Measurements from ENCODE around the gene KRT77.
A peak's percentile ranks its signal among the peaks of the same experiment; 100 is the strongest.

KRT77 gene

GRCh38 chr12:52741375-52742195 is 38.3 kb upstream of the KRT77 start:
- Histone ChIP-seq H3K27ac (ENCODE audit: insufficient read depth, low read length, poor library complexity, severe bottlenecking) (no peak overlapping the region), H3K4me1 (ENCODE audit: control insufficient read depth, insufficient read depth, low read length, poor library complexity, severe bottlenecking) (no peaks in the 10 kb centered on the region), H3K4me3 (ENCODE audit: insufficient read depth, low read depth, low read length, poor library complexity, severe bottlenecking) (no peak overlapping the region), H3K36me3 (ENCODE audit: control insufficient read depth, insufficient read depth, low read length) (no peaks in the 10 kb centered on the region), H3K27me3 (replicated peaks; ENCODE audit: control insufficient read depth, insufficient read depth, low read length, poor library complexity, severe bottlenecking) (no peaks in the 10 kb centered on the region), H3K9me3 (ENCODE audit: control insufficient read depth, low read length) (no peaks in the 10 kb centered on the region)
- DNase-seq: peak in 1 of 3 donors; percentile 8

- Histone ChIP-seq H3K27me3 (replicated peaks; ENCODE audit: control insufficient read depth, insufficient read depth, low read length, poor library complexity, severe bottlenecking) (no peaks in the 10 kb centered on the region), H3K9me3 (ENCODE audit: control insufficient read depth, low read length) (no peaks in the 10 kb centered on the region), H3K27ac (ENCODE audit: insufficient read depth, low read length, poor library complexity, severe bottlenecking) (no peak overlapping the region), H3K4me1 (ENCODE audit: control insufficient read depth, insufficient read depth, low read length, poor library complexity, severe bottlenecking) (no peaks in the 10 kb centered on the region), H3K36me3 (ENCODE audit: control insufficient read depth, insufficient read depth, low read length) (no peaks in the 10 kb centered on the region), H3K4me3 (ENCODE audit: insufficient read depth, low read depth, low read length, poor library complexity, severe bottlenecking) (no peak overlapping the region)
- DNase-seq: no peak
Measured at GRCh38 chr12:52740584-52740983, 37.3 kb upstream of the KRT77 start.

GRCh38 chr12:52739963-52740362 is 36.6 kb upstream of the KRT77 start:
- H3K9me3 ChIP-seq (ENCODE audit: control insufficient read depth, low read length): no peaks in the 10 kb centered on the region
- H3K27ac ChIP-seq (ENCODE audit: insufficient read depth, low read length, poor library complexity, severe bottlenecking): no peak overlapping the region
- DNase-seq: no peak
- no peaks in the 10 kb centered on the region for H3K4me1 ChIP-seq (ENCODE audit: control insufficient read depth, insufficient read depth, low read length, poor library complexity, severe bottlenecking)
- no peak overlapping the region for H3K4me3 ChIP-seq (ENCODE audit: insufficient read depth, low read depth, low read length, poor library complexity, severe bottlenecking)
- no peaks in the 10 kb centered on the region for H3K27me3 ChIP-seq (replicated peaks; ENCODE audit: control insufficient read depth, insufficient read depth, low read length, poor library complexity, severe bottlenecking)
- no peaks in the 10 kb centered on the region for H3K36me3 ChIP-seq (ENCODE audit: control insufficient read depth, insufficient read depth, low read length)

GRCh38 chr12:52735816-52736632 is 32.7 kb upstream of the KRT77 start:
- Histone ChIP-seq H3K9me3 (ENCODE audit: control insufficient read depth, low read length) (no peaks in the 10 kb centered on the region), H3K36me3 (ENCODE audit: control insufficient read depth, insufficient read depth, low read length) (no peaks in the 10 kb centered on the region), H3K27me3 (replicated peaks; ENCODE audit: control insufficient read depth, insufficient read depth, low read length, poor library complexity, severe bottlenecking) (no peaks in the 10 kb centered on the region), H3K27ac (ENCODE audit: insufficient read depth, low read length, poor library complexity, severe bottlenecking) (no peak overlapping the region), H3K4me1 (ENCODE audit: control insufficient read depth, insufficient read depth, low read length, poor library complexity, severe bottlenecking) (no peaks in the 10 kb centered on the region), H3K4me3 (ENCODE audit: insufficient read depth, low read depth, low read length, poor library complexity, severe bottlenecking) (no peak overlapping the region)
- no peak for DNase-seq

GRCh38 chr12:52735106-52735505 is 31.8 kb upstream of the KRT77 start:
- no peak for DNase-seq

GRCh38 chr12:52730793-52731192 is 27.5 kb upstream of the KRT77 start:
- no peak overlapping the region for H3K27ac ChIP-seq (ENCODE audit: insufficient read depth, low read length, poor library complexity, severe bottlenecking)
- no peaks in the 10 kb centered on the region for H3K27me3 ChIP-seq (replicated peaks; ENCODE audit: control insufficient read depth, insufficient read depth, low read length, poor library complexity, severe bottlenecking)
- no peaks in the 10 kb centered on the region for H3K9me3 ChIP-seq (ENCODE audit: control insufficient read depth, low read length)
- H3K36me3 ChIP-seq (ENCODE audit: control insufficient read depth, insufficient read depth, low read length): no peaks in the 10 kb centered on the region
- H3K4me3 ChIP-seq (ENCODE audit: insufficient read depth, low read depth, low read length, poor library complexity, severe bottlenecking): no peak overlapping the region
- no peaks in the 10 kb centered on the region for H3K4me1 ChIP-seq (ENCODE audit: control insufficient read depth, insufficient read depth, low read length, poor library complexity, severe bottlenecking)
- no peak for DNase-seq

More at GRCh38 chr12:52735106-52735505, 31.8 kb upstream of the KRT77 start:
- Histone ChIP-seq H3K4me3 (ENCODE audit: insufficient read depth, low read depth, low read length, poor library complexity, severe bottlenecking) (no peak overlapping the region), H3K36me3 (ENCODE audit: control insufficient read depth, insufficient read depth, low read length) (no peaks in the 10 kb centered on the region), H3K9me3 (ENCODE audit: control insufficient read depth, low read length) (no peaks in the 10 kb centered on the region), H3K27ac (ENCODE audit: insufficient read depth, low read length, poor library complexity, severe bottlenecking) (no peak overlapping the region), H3K27me3 (replicated peaks; ENCODE audit: control insufficient read depth, insufficient read depth, low read length, poor library complexity, severe bottlenecking) (no peaks in the 10 kb centered on the region), H3K4me1 (ENCODE audit: control insufficient read depth, insufficient read depth, low read length, poor library complexity, severe bottlenecking) (no peaks in the 10 kb centered on the region)

- H3K36me3 ChIP-seq (ENCODE audit: control insufficient read depth, insufficient read depth, low read length): no peaks in the 10 kb centered on the region
- DNase-seq: no peak
- no peaks in the 10 kb centered on the region for H3K27me3 ChIP-seq (replicated peaks; ENCODE audit: control insufficient read depth, insufficient read depth, low read length, poor library complexity, severe bottlenecking)
- H3K4me1 ChIP-seq (ENCODE audit: control insufficient read depth, insufficient read depth, low read length, poor library complexity, severe bottlenecking): no peaks in the 10 kb centered on the region
- no peak overlapping the region for H3K4me3 ChIP-seq (ENCODE audit: insufficient read depth, low read depth, low read length, poor library complexity, severe bottlenecking)
- no peak overlapping the region for H3K27ac ChIP-seq (ENCODE audit: insufficient read depth, low read length, poor library complexity, severe bottlenecking)
- no peaks in the 10 kb centered on the region for H3K9me3 ChIP-seq (ENCODE audit: control insufficient read depth, low read length)
Measured at GRCh38 chr12:52730383-52730782, 27.1 kb upstream of the KRT77 start.

GRCh38 chr12:52729147-52729546 is 25.8 kb upstream of the KRT77 start:
- Histone ChIP-seq H3K27ac (ENCODE audit: insufficient read depth, low read length, poor library complexity, severe bottlenecking) (no peak overlapping the region), H3K9me3 (ENCODE audit: control insufficient read depth, low read length) (no peaks in the 10 kb centered on the region), H3K27me3 (replicated peaks; ENCODE audit: control insufficient read depth, insufficient read depth, low read length, poor library complexity, severe bottlenecking) (no peaks in the 10 kb centered on the region), H3K4me3 (ENCODE audit: insufficient read depth, low read depth, low read length, poor library complexity, severe bottlenecking) (no peak overlapping the region), H3K4me1 (ENCODE audit: control insufficient read depth, insufficient read depth, low read length, poor library complexity, severe bottlenecking) (no peaks in the 10 kb centered on the region), H3K36me3 (ENCODE audit: control insufficient read depth, insufficient read depth, low read length) (no peaks in the 10 kb centered on the region)
- DNase-seq: no peak

- H3K4me1 ChIP-seq (ENCODE audit: control insufficient read depth, insufficient read depth, low read length, poor library complexity, severe bottlenecking): no peaks in the 10 kb centered on the region
- no peak overlapping the region for H3K27ac ChIP-seq (ENCODE audit: insufficient read depth, low read length, poor library complexity, severe bottlenecking)
- DNase-seq: no peak
- no peak overlapping the region for H3K4me3 ChIP-seq (ENCODE audit: insufficient read depth, low read depth, low read length, poor library complexity, severe bottlenecking)
- H3K27me3 ChIP-seq (replicated peaks; ENCODE audit: control insufficient read depth, insufficient read depth, low read length, poor library complexity, severe bottlenecking): no peaks in the 10 kb centered on the region
- H3K36me3 ChIP-seq (ENCODE audit: control insufficient read depth, insufficient read depth, low read length): no peaks in the 10 kb centered on the region
- no peaks in the 10 kb centered on the region for H3K9me3 ChIP-seq (ENCODE audit: control insufficient read depth, low read length)
Measured at GRCh38 chr12:52728374-52728773, 25.1 kb upstream of the KRT77 start.

- no peak for DNase-seq
- H3K27me3 ChIP-seq (replicated peaks; ENCODE audit: control insufficient read depth, insufficient read depth, low read length, poor library complexity, severe bottlenecking): no peaks in the 10 kb centered on the region
- no peak overlapping the region for H3K4me3 ChIP-seq (ENCODE audit: insufficient read depth, low read depth, low read length, poor library complexity, severe bottlenecking)
- H3K4me1 ChIP-seq (ENCODE audit: control insufficient read depth, insufficient read depth, low read length, poor library complexity, severe bottlenecking): no peaks in the 10 kb centered on the region
- H3K9me3 ChIP-seq (ENCODE audit: control insufficient read depth, low read length): no peaks in the 10 kb centered on the region
- H3K36me3 ChIP-seq (ENCODE audit: control insufficient read depth, insufficient read depth, low read length): no peaks in the 10 kb centered on the region
- no peak overlapping the region for H3K27ac ChIP-seq (ENCODE audit: insufficient read depth, low read length, poor library complexity, severe bottlenecking)
Measured at GRCh38 chr12:52727037-52727436, 23.7 kb upstream of the KRT77 start.

Measured in effector memory CD4-positive, alpha-beta T cell (primary cell).